SK-N-SH (cell line): Measurements from ENCODE around the gene MED26. TPM values are rescaled to one million over a fixed set of nuclear protein-coding genes. Genes with fewer than 3 reads are reported as not detected.
"Not testable (repeated sequence)": the region's sequence is repeated elsewhere in the genome, so short reads cannot be mapped to it uniquely, and the experiment has no call there.

ENCODE experiments used
- CTCF ChIA-PET: fragments of 300-600, 350-600 bp; formaldehyde crosslinking; extraction: SDS; loops from one replicate; lab custom pipeline; 2021; lab: Yijun Ruan, JAX
- POLR2A ChIA-PET: fragments of 350-600 bp; sonication (Branson Sonifier 250); formaldehyde crosslinking; extraction: SDS; loops from one replicate; lab custom pipeline; 2020; ENCODE audit warnings: antibody characterized with exemption, inconsistent platforms; lab: Yijun Ruan, JAX
- DNase-seq: peaks from one replicate; pipeline ENCODE4 v3.0.0; 2012
- H2AFZ ChIP-seq: fragments of 200-600 bp; sonication (generic); 2 replicates; pipeline ENCODE4 v1.8.1; 2016; ENCODE audit warnings: antibody characterized with exemption, mild to moderate bottlenecking, low read depth
- H3F3A ChIP-seq: fragments of 200-600 bp; sonication (generic); replicated peaks from 2 replicates; pipeline ENCODE3; 2016; ENCODE audit warnings: antibody characterized with exemption, mild to moderate bottlenecking; ENCODE audit not compliant: insufficient read depth
- H3K27ac ChIP-seq, 2 experiments: fragments of 200-500 bp in 1 of 2; fragments of 200-600 bp in 1 of 2; sonication (Bioruptor generic) in 1 of 2; sonication (generic), shearing (Covaris generic) in 1 of 2; 2 replicates each; pipeline versions ENCODE4 v1.5.1 to v1.6.1; 2014 to 2016; ENCODE audit warnings: low read depth in 2 of 2, inconsistent platforms in 1 of 2, low read length in 1 of 2, mild to moderate bottlenecking in 1 of 2, mixed read lengths in 1 of 2
- H3K27me3 ChIP-seq: fragments of 200-600 bp; sonication (generic), shearing (Covaris generic); 2 replicates; pipeline ENCODE4 v1.6.1; 2016; ENCODE audit warnings: mixed run types; ENCODE audit not compliant: insufficient read depth
- H3K36me3 ChIP-seq, 2 experiments: fragments of 200-500 bp in 1 of 2; fragments of 200-600 bp in 1 of 2; sonication (Bioruptor generic) in 1 of 2; sonication (generic) in 1 of 2; replicated peaks in 1 of 2; 2 replicates each; pipeline versions ENCODE3 to v1.5.1; 2014 to 2016; ENCODE audit warnings: low read length in 1 of 2, mild to moderate bottlenecking in 1 of 2; ENCODE audit not compliant: insufficient read depth in 2 of 2, control insufficient read depth in 1 of 2
- H3K4me1 ChIP-seq, 2 experiments: fragments of 200-500 bp in 1 of 2; fragments of 200-600 bp in 1 of 2; sonication (Bioruptor generic) in 1 of 2; sonication (generic), shearing (Covaris generic) in 1 of 2; 2 replicates each; pipeline versions ENCODE4 v1.5.1 to v1.6.1; 2014 to 2016; ENCODE audit warnings: low read depth in 1 of 2, low read length in 1 of 2, mixed run types in 1 of 2; ENCODE audit not compliant: insufficient read depth in 2 of 2, control insufficient read depth in 1 of 2
- H3K4me2 ChIP-seq: fragments of 200-600 bp; sonication (generic), shearing (Covaris generic); 2 replicates; pipeline ENCODE4 v1.6.1; 2017; ENCODE audit warnings: mixed run types
- H3K4me3 ChIP-seq, 2 experiments: fragments of 200-500 bp in 1 of 2; fragments of 200-600 bp in 1 of 2; sonication (Bioruptor generic) in 1 of 2; sonication (generic), shearing (Covaris generic) in 1 of 2; 2 replicates each; pipeline versions ENCODE4 v1.5.1 to v1.8.1; 2014 to 2016; ENCODE audit warnings: low read depth in 2 of 2, inconsistent platforms in 1 of 2, low read length in 1 of 2, mild to moderate bottlenecking in 1 of 2, mixed read lengths in 1 of 2, moderate library complexity in 1 of 2
- H3K79me2 ChIP-seq: fragments of 200-600 bp; sonication (generic); 2 replicates; pipeline ENCODE4 v1.8.1; 2017; ENCODE audit warnings: mild to moderate bottlenecking; ENCODE audit not compliant: insufficient read depth
- H3K9ac ChIP-seq: fragments of 200-600 bp; sonication (generic); 2 replicates; pipeline ENCODE4 v1.6.1; 2017; ENCODE audit warnings: mixed run types
- H3K9me2 ChIP-seq: fragments of 200-600 bp; sonication (generic); 2 replicates; pipeline ENCODE4 v1.6.1; 2017; ENCODE audit warnings: mixed run types
- H3K9me3 ChIP-seq: fragments of 200-600 bp; sonication (generic); 2 replicates; pipeline ENCODE4 v1.6.1; 2017; ENCODE audit warnings: mixed run types, mild to moderate bottlenecking, moderate library complexity
- H4K20me1 ChIP-seq: fragments of 200-600 bp; sonication (generic); 2 replicates; pipeline ENCODE4 v1.6.1; 2017; ENCODE audit warnings: mild to moderate bottlenecking, mixed run types; ENCODE audit not compliant: insufficient read depth
- GATA2 ChIP-seq: sonication (generic); formaldehyde crosslinking; IDR thresholded peaks from 2 replicates; pipeline ENCODE4 v1.5.0; 2020; ENCODE audit warnings: mild to moderate bottlenecking, missing genetic modification reagents
- TAF1 ChIP-seq: IDR thresholded peaks from 2 replicates; pipeline ENCODE4 v1.6.1; 2012; ENCODE audit warnings: low read depth, mild to moderate bottlenecking, low read length, moderate library complexity, borderline replicate concordance
- TCF12 ChIP-seq: IDR thresholded peaks from 2 replicates; pipeline ENCODE4 v1.4.0; 2012
- YY1 ChIP-seq: IDR thresholded peaks from 2 replicates; pipeline ENCODE4 v1.4.0; 2012; ENCODE audit warnings: low read depth, mild to moderate bottlenecking
- WGBS: methylation state at CpG from one replicate; pipeline ENCODE4 v1.1.6; 2017; ENCODE audit warnings: low lambda C conversion rate; 5-methylcytosine and 5-hydroxymethylcytosine counted together
- polyA plus RNA-seq, 3 experiments: library from polyadenylated mRNA; depleted of rRNA; stranded (reverse); fragments of >200 nt; gene quantifications; 2 replicates each; pipeline ENCODE4 v1.2.3, GENCODE V29; 2012
- TF ChIP-seq, protein P1 (sequence below): IDR thresholded peaks from 2 replicates; pipeline ENCODE4 v1.4.0; 2012; ENCODE audit warnings: low read depth, borderline replicate concordance
- TF ChIP-seq, protein P2 (sequence below): fragments of 150-350 bp; IDR thresholded peaks from 2 replicates; pipeline ENCODE4 v1.6.1; 2016; ENCODE audit warnings: mild to moderate bottlenecking, low read depth, low read length

MED26 gene
- polyA plus RNA-seq, 1 of the 3 experiments (the other 2 are of a cell fraction): 3.5 TPM

DNA sequence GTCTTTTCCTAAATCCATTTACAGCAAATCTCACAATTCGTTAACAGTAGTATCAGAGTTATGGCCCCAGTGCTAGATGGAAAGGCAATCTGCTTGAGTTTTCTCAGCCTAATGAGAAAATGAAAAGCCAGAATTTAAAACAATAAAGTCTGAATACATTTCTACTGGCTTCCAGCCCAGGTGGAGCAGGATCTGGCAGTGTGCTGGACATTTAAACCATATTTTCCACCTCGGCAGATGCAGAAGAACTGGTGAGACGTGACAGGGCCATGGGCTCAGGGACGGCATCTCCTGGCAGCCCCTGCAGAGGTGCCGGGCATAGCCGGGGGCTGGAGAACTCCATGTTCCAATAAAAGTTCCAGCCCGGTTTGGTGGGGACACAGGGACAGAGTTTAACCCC lies 24.9 kb upstream of the MED26 start:
- ChIA-PET POLR2A (no interaction called here), CTCF (no interaction called here)
- Histone ChIP-seq H3K9me3 (no peaks in the 10 kb centered on the region), H4K20me1 (peaks cover 20% of the 10 kb centered on the region), H3K79me2 (peaks cover 73% of the 10 kb centered on the region), H3K27me3 (no peaks in the 10 kb centered on the region), H3K4me2 (no peak overlapping the region), H3K27ac (no peak overlapping the region), H3F3A (no peaks in the 10 kb centered on the region), H3K36me3 (peaks cover 50 to 60% of the 10 kb centered on the region in 2 experiments), H3K9ac (no peak overlapping the region), H3K9me2 (no peaks in the 10 kb centered on the region), H3K4me3 (no peak overlapping the region), H2AFZ (no peak overlapping the region), H3K4me1 (no peaks in the 10 kb centered on the region; a peak in 1 of 4 replicates)
- DNase-seq: no peak
- WGBS: 87% methylated on average over 7 of the region's 7 CpGs
- TF ChIP-seq, protein P1, sequence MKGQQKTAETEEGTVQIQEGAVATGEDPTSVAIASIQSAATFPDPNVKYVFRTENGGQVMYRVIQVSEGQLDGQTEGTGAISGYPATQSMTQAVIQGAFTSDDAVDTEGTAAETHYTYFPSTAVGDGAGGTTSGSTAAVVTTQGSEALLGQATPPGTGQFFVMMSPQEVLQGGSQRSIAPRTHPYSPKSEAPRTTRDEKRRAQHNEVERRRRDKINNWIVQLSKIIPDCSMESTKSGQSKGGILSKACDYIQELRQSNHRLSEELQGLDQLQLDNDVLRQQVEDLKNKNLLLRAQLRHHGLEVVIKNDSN: no peak
- TF ChIP-seq, protein P2, sequence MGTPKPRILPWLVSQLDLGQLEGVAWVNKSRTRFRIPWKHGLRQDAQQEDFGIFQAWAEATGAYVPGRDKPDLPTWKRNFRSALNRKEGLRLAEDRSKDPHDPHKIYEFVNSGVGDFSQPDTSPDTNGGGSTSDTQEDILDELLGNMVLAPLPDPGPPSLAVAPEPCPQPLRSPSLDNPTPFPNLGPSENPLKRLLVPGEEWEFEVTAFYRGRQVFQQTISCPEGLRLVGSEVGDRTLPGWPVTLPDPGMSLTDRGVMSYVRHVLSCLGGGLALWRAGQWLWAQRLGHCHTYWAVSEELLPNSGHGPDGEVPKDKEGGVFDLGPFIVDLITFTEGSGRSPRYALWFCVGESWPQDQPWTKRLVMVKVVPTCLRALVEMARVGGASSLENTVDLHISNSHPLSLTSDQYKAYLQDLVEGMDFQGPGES: no peak
- TF ChIP-seq TAF1: no peak

DNA sequence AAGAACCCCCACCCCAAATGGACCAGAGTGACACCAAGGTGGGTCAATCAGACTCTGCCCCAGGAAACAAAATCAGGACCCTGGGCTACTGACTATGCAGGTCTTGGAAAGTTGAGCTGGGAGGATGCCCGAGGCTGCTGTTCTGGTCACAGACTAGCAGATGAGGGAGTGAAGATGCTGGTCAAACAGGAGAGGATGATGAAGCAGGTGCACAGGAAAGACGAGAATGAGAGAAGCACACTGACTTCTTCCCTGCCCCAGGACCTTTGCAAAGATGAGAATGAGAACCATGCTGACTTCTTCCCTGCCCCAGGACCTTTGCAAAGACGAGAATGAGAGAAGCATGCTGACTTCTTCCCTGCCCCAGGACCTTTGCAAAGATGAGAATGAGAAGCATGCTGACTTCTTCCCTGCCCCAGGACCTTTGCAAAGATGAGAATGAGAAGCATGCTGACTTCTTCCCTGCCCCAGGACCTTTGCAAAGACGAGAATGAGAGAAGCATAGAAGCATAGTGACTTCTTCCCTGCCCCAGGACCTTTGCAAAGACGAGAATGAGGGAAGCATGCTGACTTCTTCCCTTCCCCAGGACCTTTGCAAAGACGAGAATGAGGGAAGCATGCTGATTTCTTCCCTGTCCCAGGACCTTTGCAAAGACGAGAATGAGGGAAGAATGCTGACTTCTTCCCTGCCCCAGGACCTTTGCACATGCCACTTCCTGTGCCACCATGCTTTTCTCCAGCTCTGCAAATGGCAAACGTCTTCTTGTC lies 23.6 kb upstream of the MED26 start:
- Histone ChIP-seq H3K79me2 (peaks cover 70% of the 10 kb centered on the region), H3K36me3 (peaks cover 47 to 57% of the 10 kb centered on the region in 2 experiments)
- DNase-seq, H3K4me2 ChIP-seq, H2AFZ ChIP-seq, H3K9me3 ChIP-seq, H3K4me3 ChIP-seq, H4K20me1 ChIP-seq, H3K9ac ChIP-seq, H3K9me2 ChIP-seq, CTCF ChIA-PET, POLR2A ChIA-PET, H3K27ac ChIP-seq, H3K27me3 ChIP-seq, H3F3A ChIP-seq, H3K4me1 ChIP-seq: not testable (repeated sequence)
- WGBS: 93% methylated on average over 8 of the region's 8 CpGs

DNA sequence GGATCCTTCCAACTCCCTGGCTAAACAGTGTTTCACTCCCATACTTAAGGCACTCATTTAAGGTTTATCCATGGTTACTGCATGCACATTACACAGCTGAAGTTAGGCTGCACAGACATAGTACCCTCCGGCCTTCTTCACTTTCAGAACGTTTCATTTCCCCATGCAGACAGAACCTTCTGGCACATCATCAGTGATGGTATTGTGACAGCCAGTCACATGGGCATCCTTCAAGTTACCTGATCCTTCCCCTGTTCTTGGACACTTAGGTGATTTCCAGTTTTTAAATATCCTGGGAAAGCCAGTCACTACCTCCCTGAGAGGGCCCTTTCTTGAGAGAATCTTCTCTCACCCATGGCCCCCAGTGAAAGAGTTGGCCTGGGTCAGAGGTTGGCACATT lies 22.8 kb upstream of the MED26 start:
- Histone ChIP-seq H3K4me3 (no peak overlapping the region), H3K79me2 (peaks cover 70% of the 10 kb centered on the region), H2AFZ (no peak overlapping the region), H4K20me1 (no peaks in the 10 kb centered on the region; the same call in none of the 2 replicates), H3K27me3 (no peaks in the 10 kb centered on the region), H3K36me3 (peaks cover 55 to 64% of the 10 kb centered on the region in 2 experiments), H3K4me2 (no peak overlapping the region), H3K9me2 (no peaks in the 10 kb centered on the region), H3F3A (no peaks in the 10 kb centered on the region), H3K9ac (no peak overlapping the region), H3K27ac (no peak overlapping the region), H3K4me1 (no peaks in the 10 kb centered on the region), H3K9me3 (no peaks in the 10 kb centered on the region)
- ChIA-PET CTCF (no interaction called here), POLR2A (no interaction called here)
- 89% methylated on average over 2 of the region's 2 CpGs for WGBS
- DNase-seq: no peak
- TF ChIP-seq TCF12: no peak
- no peak for TF ChIP-seq YY1
- no peak for TF ChIP-seq GATA2 (CRISPR knock-in tag)
- TF ChIP-seq, protein P2: no peak
